ENCODE results near the gene PML.

The PML gene

GRCh38 chr15:73955861-73956742 is 38.4 kb upstream of the PML start:
- ATAC-seq, result no peak; the same call in 2 of the 3 replicates
- no peak for TF ChIP-seq CREB5 (CRISPR knock-in tag; IDR thresholded peaks at IDR 0.05; ENCODE audit: low read depth)
- no peak for TF ChIP-seq PATZ1 (CRISPR knock-in tag; IDR thresholded peaks at IDR 0.05; ENCODE audit: borderline replicate concordance)
- TF ChIP-seq GLIS3 (CRISPR knock-in tag; IDR thresholded peaks at IDR 0.05), result no peak
- no peak for TF ChIP-seq POU6F1 (CRISPR knock-in tag; IDR thresholded peaks at IDR 0.05; ENCODE audit: borderline replicate concordance, low read depth)
- no peak for TF ChIP-seq ISL1 (CRISPR knock-in tag; IDR thresholded peaks at IDR 0.05)
- TF ChIP-seq SNAI2 (CRISPR knock-in tag; IDR thresholded peaks at IDR 0.05), result no peak
- TF ChIP-seq PPARA (CRISPR knock-in tag; IDR thresholded peaks at IDR 0.05; ENCODE audit: borderline replicate concordance), result no peak
- no peak for TF ChIP-seq TSHZ2 (CRISPR knock-in tag; IDR thresholded peaks at IDR 0.05)
- TF ChIP-seq ZNF8 (CRISPR knock-in tag; IDR thresholded peaks at IDR 0.05), result no peak
- TF ChIP-seq CSRNP3 (CRISPR knock-in tag; IDR thresholded peaks at IDR 0.05), result no peak
- no peak for TF ChIP-seq ZFP30 (CRISPR knock-in tag; IDR thresholded peaks at IDR 0.05)
- no peak for TF ChIP-seq ZNF70 (CRISPR knock-in tag; IDR thresholded peaks at IDR 0.05)
- TF ChIP-seq TCF4 (CRISPR knock-in tag; IDR thresholded peaks at IDR 0.05; ENCODE audit: borderline replicate concordance), result no peak
- no peak for TF ChIP-seq TOX (CRISPR knock-in tag; IDR thresholded peaks at IDR 0.05; ENCODE audit: borderline replicate concordance)
- TF ChIP-seq ZNF565 (CRISPR knock-in tag; conservative IDR thresholded peaks at IDR 0.05; ENCODE audit: low read depth), result no peak
- no peak for TF ChIP-seq CSDC2 (CRISPR knock-in tag; IDR thresholded peaks at IDR 0.05)
- no peak for TF ChIP-seq OSR1 (CRISPR knock-in tag; IDR thresholded peaks at IDR 0.05)
- no peak for TF ChIP-seq RARB (CRISPR knock-in tag; IDR thresholded peaks at IDR 0.05)

GRCh38 chr15:73956743-73957135 is 37.8 kb upstream of the PML start:
- TF ChIP-seq GLIS3 (CRISPR knock-in tag; IDR thresholded peaks at IDR 0.05), result no peak
- TF ChIP-seq PPARA (CRISPR knock-in tag; IDR thresholded peaks at IDR 0.05; ENCODE audit: borderline replicate concordance), result no peak
- no peak for TF ChIP-seq CREB5 (CRISPR knock-in tag; IDR thresholded peaks at IDR 0.05; ENCODE audit: low read depth)
- TF ChIP-seq ZC3H10 (CRISPR knock-in tag; IDR thresholded peaks at IDR 0.05), result no peak
- no peak for TF ChIP-seq OSR1 (CRISPR knock-in tag; IDR thresholded peaks at IDR 0.05)
- no peak for TF ChIP-seq SNAI2 (CRISPR knock-in tag; IDR thresholded peaks at IDR 0.05)
- no peak for TF ChIP-seq ZNF8 (CRISPR knock-in tag; IDR thresholded peaks at IDR 0.05)
- TF ChIP-seq ISL1 (CRISPR knock-in tag; IDR thresholded peaks at IDR 0.05), result no peak
- TF ChIP-seq ZFP30 (CRISPR knock-in tag; IDR thresholded peaks at IDR 0.05), result no peak
- ATAC-seq, result peak; percentile 86
